Measurements from ENCODE around the gene ZNF71.

DNA sequence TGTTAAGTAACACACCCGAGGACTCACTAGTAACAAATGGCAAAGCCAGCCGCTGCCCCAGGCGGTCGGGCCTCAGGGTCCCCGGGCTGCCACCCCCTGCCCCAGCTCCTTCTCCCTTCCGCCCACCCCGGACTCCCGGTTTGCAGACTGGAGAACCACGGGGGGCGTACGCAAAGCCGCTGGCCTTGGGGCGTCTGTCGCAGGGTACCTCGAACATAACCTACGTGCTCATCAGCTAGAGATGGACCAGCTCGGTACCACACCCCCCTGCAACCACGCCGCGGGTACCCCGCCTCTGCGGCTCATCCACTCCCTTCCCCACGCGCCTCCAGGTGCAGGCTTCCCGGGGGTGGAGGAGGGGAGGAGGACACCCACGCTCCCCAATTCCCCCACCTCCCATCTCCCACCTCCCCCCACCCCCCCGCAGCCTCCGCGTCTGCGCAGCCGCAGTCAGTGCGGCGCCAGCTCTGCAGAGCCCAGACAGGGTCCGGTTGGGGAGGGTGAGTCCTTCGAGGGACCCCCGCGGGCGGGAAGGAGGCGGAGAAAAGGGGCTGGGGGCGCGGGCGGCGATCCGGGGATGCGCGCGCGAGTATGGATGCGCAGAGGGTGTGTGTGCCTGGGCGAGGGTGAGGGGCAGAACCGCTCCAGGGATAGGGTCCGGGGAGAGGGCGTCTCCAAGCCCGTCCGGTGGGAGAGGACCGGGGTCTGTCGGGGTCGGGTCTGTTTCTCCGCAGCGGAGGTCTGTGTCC, 47.8 kb downstream of the ZNF71 start, which contains the start of gene SMIM17:
- TF ChIP-seq JUN (CRISPR knock-in tag; IDR thresholded peaks at IDR 0.05) (no peak), NR1H2 (CRISPR knock-in tag; IDR thresholded peaks at IDR 0.05) (no peak), E2F4 (CRISPR knock-in tag; IDR thresholded peaks at IDR 0.05; ENCODE audit: borderline replicate concordance, low read depth) (no peak), NFE2L1 (CRISPR knock-in tag; IDR thresholded peaks at IDR 0.05) (no peak), IRF2 (CRISPR knock-in tag; IDR thresholded peaks at IDR 0.05; ENCODE audit: borderline replicate concordance, low read depth) (no peak), ESRRA (CRISPR knock-in tag; IDR thresholded peaks at IDR 0.05; ENCODE audit: borderline replicate concordance) (no peak)
- TF ChIP-seq, protein P1, sequence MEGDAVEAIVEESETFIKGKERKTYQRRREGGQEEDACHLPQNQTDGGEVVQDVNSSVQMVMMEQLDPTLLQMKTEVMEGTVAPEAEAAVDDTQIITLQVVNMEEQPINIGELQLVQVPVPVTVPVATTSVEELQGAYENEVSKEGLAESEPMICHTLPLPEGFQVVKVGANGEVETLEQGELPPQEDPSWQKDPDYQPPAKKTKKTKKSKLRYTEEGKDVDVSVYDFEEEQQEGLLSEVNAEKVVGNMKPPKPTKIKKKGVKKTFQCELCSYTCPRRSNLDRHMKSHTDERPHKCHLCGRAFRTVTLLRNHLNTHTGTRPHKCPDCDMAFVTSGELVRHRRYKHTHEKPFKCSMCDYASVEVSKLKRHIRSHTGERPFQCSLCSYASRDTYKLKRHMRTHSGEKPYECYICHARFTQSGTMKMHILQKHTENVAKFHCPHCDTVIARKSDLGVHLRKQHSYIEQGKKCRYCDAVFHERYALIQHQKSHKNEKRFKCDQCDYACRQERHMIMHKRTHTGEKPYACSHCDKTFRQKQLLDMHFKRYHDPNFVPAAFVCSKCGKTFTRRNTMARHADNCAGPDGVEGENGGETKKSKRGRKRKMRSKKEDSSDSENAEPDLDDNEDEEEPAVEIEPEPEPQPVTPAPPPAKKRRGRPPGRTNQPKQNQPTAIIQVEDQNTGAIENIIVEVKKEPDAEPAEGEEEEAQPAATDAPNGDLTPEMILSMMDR (IDR thresholded peaks at IDR 0.05): no peak

Measured in WTC11 (cell line).